Subcutaneous adipose tissue (tissue), 4 donors: ENCODE measurements around the gene DDOST. TPM values are rescaled to one million over a fixed set of nuclear protein-coding genes. Genes with fewer than 3 reads are reported as not detected.

Experiments
- CTCF ChIP-seq: fragments of 450-650 bp; IDR thresholded peaks from one replicate; pipeline ENCODE4 v1.5.1; 2016; ENCODE audit warnings: low read depth, mild to moderate bottlenecking, control low read depth, antibody characterized with exemption, moderate library complexity
- total RNA-seq, 4 donors: library from RNA; depleted of rRNA; stranded (reverse); fragments of >200 nt; gene quantifications; one replicate each; pipeline ENCODE4 v1.1.0, GENCODE V29; 2016

The DDOST gene
- total RNA-seq, 4 donors from 2014 or later = 80.1 to 118 (median 105) TPM

GRCh38 chr1:20632386-20632785 is 28.8 kb downstream of the DDOST start:
- TF ChIP-seq CTCF = no peak

GRCh38 chr1:20630729-20631128 is 30.4 kb downstream of the DDOST start:
- TF ChIP-seq CTCF = no peak

GRCh38 chr1:20626524-20626923 is 34.6 kb downstream of the DDOST start:
- TF ChIP-seq CTCF = no peak

GRCh38 chr1:20626098-20626427 is 35.1 kb downstream of the DDOST start:
- TF ChIP-seq CTCF = no peak

GRCh38 chr1:20625176-20626097 is 35.7 kb downstream of the DDOST start:
- no peak for TF ChIP-seq CTCF

GRCh38 chr1:20624709-20625108 is 36.5 kb downstream of the DDOST start:
- TF ChIP-seq CTCF = no peak

- no peak for TF ChIP-seq CTCF
Measured at GRCh38 chr1:20621012-20621411, 40.2 kb downstream of the DDOST start.
